ENCODE results near the gene GNL1.
A peak's percentile ranks its signal among the peaks of the same experiment; 100 is the strongest.

The GNL1 gene

GRCh38 chr6:30570740-30571074 is 14.4 kb upstream of the GNL1 start:
- no peak for DNase-seq (ENCODE audit: low read depth in 2 of 2)

- DNase-seq (ENCODE audit: low read depth in 2 of 2) = no peak
Observed at GRCh38 chr6:30570263-30570662, 14.0 kb upstream of the GNL1 start.

GRCh38 chr6:30568245-30568644 is 12.0 kb upstream of the GNL1 start:
- peak; percentile 30 to 35 for DNase-seq (ENCODE audit: low read depth in 2 of 2)

DNA sequence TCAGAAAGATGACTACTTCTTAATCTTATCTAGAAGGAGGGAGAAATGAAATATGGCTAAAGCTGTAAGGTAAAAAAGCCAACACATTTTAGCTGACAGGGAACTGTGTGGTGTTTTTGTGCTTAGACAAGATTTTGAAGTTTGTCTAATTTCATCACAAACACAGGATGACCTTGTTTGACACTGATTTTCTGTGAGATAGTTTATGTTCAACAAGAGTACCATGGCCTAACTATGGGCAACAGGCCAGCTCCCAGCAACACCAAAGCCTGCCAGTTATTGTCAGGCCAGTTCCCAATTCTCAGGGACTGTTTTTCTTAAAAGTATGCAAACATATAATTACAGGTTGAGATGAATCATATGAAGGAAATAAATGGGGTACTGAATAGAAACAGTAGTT is 9.5 kb upstream of the GNL1 start:
- DNase-seq (ENCODE audit: low read depth in 2 of 2) = no peak

- DNase-seq (ENCODE audit: low read depth in 2 of 2) = no peak
Observed at GRCh38 chr6:30564114-30564513, 7.8 kb upstream of the GNL1 start.

DNA sequence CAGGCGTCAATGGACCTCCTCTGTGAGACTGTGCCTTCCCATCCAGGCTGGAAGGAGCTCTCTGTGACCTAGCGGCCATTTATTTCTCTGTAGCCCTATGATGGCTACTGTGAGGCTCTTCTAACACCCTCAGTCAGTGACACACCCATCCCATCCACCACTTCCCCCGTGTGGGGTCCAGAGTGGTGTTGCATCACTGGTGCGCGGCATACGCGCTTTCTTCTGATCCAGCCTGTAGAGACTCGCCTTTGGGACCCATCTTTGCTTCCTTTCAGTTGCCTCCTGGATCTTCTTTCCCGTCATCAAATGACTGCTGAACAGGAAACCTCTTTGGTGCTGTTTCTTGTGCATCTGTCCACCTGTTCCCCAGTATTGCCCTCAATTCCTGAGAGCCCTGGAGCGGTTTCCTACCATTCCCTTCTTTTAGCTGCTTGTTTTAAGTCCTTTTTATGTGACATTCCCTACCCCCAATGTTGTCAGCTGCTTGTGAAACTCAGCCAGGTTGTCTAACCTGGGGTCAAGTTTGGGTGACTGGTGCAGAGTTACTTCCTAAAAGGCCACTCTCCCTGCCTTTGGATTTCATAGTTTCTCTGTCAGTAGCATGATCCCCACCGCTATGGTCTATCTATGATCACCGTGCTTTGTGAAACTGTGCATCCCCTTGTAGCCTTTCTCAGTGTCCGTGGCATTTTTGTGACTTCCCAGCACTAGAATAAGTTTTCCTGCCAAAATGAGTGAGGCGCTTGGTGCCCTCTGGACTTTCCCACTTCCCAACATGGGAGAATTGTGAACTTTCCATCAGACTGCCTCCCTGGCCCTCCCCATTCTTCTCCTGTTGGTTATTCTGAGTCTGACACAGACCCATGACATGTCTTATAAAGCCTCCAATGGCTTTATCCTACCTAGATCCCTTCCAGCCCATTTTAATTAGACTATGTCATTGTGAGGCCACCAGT is 6.5 kb upstream of the GNL1 start:
- no peak for DNase-seq (ENCODE audit: low read depth in 2 of 2)

- no peak for DNase-seq (ENCODE audit: low read depth in 2 of 2)
Observed at GRCh38 chr6:30560930-30561329, 4.6 kb upstream of the GNL1 start.

DNA sequence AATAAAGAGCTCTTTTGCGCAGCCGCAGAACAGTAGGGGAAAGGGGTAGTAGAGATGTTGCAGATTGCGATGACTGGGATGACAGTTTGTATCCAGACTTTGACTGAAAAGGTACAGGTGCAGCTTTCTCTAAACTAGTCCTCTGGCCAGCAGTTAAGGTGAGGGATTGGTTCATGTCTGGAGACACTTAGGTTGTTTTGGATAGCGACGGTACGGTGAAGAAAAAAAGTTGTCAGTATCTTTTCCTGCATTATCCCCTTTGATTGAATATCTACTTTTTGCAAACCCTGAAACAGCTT is 1.3 kb upstream of the GNL1 start:
- DNase-seq (ENCODE audit: low read depth in 2 of 2) = no peak

DNA sequence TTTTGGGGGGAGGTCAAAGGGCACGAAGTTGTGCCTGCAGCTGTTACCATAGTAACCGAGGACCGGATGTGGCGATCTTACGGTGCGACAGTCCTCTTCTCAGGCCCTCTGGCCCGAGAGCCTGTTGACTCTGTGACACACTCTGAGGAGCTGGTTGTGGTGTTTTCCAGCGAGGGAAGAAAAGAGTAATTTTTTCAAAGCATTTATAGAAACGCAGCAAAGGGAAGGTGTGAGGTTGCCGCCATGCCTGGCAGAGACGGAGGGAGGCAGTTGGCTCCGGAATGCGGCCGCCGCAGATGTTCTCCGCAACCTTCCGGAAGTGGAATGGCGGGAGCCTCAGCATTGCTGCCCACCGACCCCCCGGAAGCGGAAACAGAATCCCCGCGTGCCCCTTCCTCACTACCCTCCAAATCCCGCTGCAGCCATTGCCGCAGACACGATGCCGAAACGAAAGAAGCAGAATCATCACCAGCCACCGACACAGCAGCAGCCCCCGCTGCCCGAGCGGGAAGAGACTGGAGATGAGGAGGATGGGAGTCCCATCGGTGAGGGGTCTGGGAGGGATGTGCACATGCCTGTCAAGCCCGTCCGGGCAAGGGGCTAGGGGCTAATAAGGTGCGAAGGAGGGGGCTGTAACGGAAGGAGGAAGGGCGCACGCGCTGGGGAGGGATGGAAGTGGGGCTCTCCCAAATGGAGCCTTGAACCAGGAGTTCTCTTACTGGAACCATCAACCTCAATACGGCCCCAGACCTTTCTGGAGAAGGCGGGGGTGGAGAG is 805 bp upstream of the GNL1 start, which contains the start of gene PRR3:
Gene PRR3 (plus strand): TSS at position 390 of the 777 bp plus-strand sequence. CDS start 50 bp downstream, at position 440.
- DNase-seq (ENCODE audit: low read depth in 2 of 2) = peak; percentile 78 to 82

GRCh38 chr6:30555816-30556065 is 548 bp downstream of the GNL1 start:
- DNase-seq (ENCODE audit: low read depth in 2 of 2) = no peak

DNA sequence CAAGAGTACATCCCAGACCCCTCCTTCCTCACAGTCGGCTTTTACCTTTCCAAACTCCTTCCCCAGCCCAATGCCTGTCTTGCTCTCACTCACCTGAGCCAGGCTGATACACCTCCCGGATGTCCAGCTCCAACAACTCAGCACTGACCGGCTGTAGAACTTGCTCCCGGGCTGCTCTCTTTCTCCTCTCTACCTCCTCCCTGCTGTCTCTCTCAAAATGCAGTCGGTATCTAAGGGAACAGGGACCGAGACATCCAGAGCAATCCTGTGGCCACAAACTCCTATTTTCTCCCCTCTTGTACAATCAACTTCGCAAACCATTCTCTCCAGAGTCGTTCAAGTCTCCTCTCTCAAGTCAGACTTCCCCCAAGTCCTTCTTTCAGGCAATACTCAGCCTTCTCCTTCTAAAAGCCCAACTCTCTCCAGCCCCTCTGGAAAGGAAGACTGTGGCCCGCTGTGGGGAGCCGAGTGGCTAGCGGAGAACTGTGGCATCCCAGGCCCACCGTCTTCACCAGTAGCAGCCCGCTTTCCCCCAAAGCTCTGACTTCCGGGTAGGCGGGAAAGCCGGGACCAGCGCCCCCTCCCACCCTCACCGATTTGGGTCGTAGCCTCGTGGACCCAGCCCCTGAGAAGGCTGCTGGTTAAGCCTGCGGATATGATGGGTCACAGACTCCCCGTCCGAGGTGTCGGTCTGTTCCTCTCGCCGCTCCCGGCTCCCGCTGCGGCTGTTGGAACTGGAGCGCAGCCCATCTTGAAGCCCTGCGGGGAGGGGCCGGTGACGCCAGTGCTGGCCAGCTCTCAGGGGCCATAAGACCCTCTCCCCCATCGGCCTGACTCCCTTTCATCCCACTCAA is 1.1 kb downstream of the GNL1 start:
- DNase-seq (ENCODE audit: low read depth in 2 of 2) = no peak

DNA sequence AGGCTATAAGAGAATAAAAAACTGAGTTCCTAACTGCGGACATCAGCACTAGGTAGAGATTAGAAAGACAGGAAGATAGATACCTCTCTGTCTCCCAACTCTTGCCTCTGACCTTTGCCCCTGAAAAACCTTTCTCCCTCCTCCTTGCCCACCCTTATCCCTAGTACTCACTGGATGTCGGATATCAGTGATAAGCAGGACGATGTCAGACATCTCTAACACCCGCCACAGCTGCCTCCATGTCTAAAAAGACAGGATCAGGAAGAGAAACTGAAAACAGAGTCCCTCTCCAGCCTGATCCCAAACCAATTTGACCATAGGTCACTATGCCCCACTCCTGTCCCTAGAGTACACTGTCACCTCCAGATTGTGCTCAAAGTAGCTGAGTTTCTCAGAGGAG is 1.9 kb downstream of the GNL1 start:
- no peak for DNase-seq (ENCODE audit: low read depth in 2 of 2)

DNA sequence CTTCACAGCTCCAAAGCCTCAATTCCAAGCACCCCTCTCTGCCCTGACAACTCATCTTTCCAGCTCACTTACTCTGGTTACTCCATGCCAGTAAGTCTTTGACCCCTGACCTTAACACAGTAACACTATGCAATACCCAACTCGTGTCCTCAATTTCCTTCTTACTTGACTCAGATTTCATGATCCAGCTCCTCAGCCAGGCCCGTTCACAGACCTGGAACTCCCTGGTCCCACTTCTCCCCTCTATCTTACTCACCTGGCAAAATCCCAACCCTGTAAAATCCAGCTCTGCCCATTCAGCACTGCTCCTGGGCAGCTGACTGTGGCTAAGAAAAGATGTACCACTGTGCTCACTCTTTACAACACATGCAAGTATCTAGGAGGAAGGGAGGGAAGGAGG is 7.9 kb downstream of the GNL1 start:
- DNase-seq (ENCODE audit: low read depth in 2 of 2) = no peak

DNA sequence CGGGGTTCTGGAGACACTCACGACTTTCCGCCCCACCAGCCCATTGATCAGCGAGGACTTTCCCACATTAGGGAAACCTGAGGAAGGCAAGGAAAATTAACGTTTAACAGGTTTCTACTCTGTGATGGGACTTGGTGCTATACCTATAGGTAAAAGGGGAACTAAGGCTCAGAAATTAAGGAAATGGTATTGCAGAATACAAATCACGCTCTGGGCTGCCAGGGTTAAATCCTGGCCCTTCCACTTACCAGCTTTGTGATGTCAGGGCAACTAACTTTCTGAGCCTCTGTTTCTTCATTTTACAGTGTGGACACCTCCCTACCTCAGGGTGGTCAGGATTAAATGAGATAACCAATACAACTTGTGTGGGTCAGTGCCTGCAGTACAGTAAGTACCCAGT is 8.8 kb downstream of the GNL1 start:
- no peak for DNase-seq (ENCODE audit: low read depth in 2 of 2)

DNA sequence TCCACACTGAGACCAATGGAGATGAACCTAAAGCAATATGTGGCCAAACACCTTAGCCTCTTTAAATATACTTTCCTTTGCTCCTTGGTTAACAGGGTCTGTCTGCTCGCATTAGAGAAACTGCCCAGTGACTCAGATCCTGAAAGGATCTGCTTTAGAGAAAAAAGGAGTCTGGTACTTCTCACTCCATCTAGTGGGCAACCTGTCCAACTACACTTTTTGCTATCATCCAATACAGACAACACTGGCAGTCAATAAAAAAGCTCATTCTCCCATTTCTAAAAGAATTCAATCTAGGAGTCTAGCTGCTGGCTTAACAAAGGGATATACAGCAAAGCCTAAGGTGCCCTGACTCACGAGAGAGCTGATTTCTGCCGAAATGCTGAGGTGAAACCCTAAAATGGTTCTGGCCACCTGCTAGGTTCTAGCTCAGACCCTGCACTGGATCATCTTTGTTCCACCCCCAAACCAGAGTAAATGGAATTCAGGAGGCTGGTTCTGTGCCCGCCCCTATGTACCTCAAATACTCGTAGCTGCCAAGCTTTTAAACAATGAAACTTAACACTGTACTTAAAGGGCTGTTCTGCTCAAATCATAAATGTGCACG is 11.5 kb downstream of the GNL1 start:
- no peak for DNase-seq (ENCODE audit: low read depth in 2 of 2)

GRCh38 chr6:30543821-30544220 is 12.5 kb downstream of the GNL1 start:
- DNase-seq (ENCODE audit: low read depth in 2 of 2) = no peak

DNA sequence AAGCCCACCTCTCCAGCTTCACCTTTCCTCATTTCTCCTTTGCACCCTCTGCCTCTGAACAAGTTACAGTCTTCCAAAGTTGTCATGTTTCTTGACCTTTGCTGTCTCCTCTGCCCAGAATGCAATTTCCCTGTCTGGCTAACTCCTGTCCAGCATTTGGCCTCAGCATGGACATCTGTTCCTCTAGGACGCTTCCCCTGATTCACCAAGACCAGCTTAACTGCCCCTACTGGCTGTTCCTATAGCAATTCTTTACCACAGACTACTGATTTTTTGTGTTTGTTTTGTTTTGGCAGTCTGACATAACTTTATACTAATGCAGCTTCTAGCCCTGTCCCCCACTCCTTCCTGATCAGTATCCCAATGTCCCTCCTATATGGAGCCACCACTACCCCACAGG is 13.4 kb downstream of the GNL1 start:
- no peak for DNase-seq (ENCODE audit: low read depth in 2 of 2)

- no peak for DNase-seq (ENCODE audit: low read depth in 2 of 2)
Observed at GRCh38 chr6:30542404-30542725, 13.9 kb downstream of the GNL1 start.

DNA sequence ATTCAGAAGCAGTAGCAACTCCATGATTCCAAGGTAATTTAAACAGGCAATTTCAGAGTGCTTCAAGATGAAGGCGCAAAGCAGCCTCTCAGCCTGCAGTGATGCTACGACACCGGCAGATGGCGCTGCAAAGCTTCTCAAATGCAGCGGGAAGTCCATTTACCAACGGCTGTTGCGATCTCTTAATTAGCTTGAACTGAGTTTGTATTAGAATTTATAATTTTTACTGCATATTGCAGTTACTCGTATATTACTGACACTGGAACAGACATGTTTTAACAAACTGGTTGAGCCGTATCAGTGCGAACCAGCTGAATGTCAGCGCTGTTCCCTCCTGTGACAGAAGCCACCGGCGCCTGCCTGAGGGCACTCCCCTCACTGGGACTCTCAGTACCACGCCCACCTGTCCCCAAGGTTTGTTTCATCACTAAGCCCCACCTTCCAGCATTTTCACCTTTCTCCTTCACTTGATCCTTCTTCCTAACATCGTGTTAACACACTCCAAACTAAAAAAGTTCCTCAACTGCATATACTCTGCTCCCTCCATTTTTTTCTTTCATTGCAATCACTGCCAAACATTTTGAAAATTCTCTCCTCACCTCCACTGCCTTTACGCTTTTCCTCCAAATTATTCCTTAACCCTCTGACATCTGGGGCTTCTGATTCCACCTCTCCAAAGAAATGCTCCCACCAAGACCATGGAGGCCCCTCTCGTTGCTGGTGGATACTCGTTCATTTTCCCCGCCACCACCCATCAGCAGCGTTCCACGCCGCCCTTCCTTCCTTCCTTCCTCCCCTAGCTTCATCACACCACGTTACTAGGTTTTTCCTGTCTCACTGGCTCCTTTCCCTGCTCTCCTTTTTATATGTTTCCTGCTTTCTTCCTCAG is 14.5 kb downstream of the GNL1 start:
- DNase-seq (ENCODE audit: low read depth in 2 of 2) = peak; percentile 70 to 75

DNA sequence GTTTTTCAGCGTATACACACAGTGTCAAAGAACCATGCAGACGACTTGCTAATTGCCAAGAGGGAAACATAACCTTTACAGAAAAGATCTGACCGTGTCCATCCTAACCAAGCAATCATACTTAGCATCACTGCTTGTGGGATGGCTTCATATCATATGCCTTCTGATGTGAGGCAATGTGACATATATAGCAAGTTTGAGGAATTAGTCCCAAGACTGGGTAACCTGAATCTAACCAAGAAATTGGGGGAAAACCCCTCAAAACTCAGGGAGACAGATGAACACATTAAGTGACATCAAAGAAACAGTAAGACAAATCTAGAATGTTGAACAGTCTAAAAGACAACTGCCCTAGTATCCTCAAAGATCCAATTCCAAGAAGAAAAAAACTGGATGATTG is 18.4 kb downstream of the GNL1 start:
- DNase-seq (ENCODE audit: low read depth in 2 of 2) = no peak

Measured in activated CD4-positive, alpha-beta T cell treated with anti-CD3 and anti-CD28 coated beads for 24 hours (primary cell).